Endothelial cell of umbilical vein (primary cell): Measurements from ENCODE around the gene CDH23.

Experiments
- EZH2 ChIP-seq: IDR thresholded peaks from 2 replicates; pipeline ENCODE4 v1.6.1; 2012; ENCODE audit warnings: borderline replicate concordance, low read depth, mild to moderate bottlenecking, moderate library complexity, low read length, inconsistent platforms; ENCODE audit not compliant: severe bottlenecking
- JUN ChIP-seq: IDR thresholded peaks from 2 replicates; pipeline ENCODE4 v1.6.1; 2011; ENCODE audit warnings: borderline replicate concordance, low read depth; ENCODE audit not compliant: insufficient read length, insufficient read depth
- MYC ChIP-seq: IDR thresholded peaks from one replicate; pipeline ENCODE4 v1.6.1; 2011; ENCODE audit warnings: mild to moderate bottlenecking, low read depth, low read length
- POLR2A ChIP-seq: IDR thresholded peaks from 2 replicates; pipeline ENCODE4 v1.6.1; 2012; ENCODE audit warnings: low read depth, mild to moderate bottlenecking, control low read depth, low read length
- TF ChIP-seq, protein P1 (sequence below), 2 donors: IDR thresholded peaks; 1 replicate in 1 of 2; 2 replicates in 1 of 2; pipeline ENCODE4 v1.5.1; 2011; ENCODE audit warnings: low read length in 2 of 2, mild to moderate bottlenecking in 2 of 2, moderate library complexity in 2 of 2, control low read depth in 1 of 2, inconsistent platforms in 1 of 2, low read depth in 1 of 2; ENCODE audit not compliant: insufficient read depth in 1 of 2; ENCODE audit errors: extremely low read depth in 1 of 2
- TF ChIP-seq, protein P2 (sequence below): IDR thresholded peaks from 2 replicates; pipeline ENCODE4 v1.6.1; 2011; ENCODE audit not compliant: insufficient read depth, insufficient read length

DNA sequence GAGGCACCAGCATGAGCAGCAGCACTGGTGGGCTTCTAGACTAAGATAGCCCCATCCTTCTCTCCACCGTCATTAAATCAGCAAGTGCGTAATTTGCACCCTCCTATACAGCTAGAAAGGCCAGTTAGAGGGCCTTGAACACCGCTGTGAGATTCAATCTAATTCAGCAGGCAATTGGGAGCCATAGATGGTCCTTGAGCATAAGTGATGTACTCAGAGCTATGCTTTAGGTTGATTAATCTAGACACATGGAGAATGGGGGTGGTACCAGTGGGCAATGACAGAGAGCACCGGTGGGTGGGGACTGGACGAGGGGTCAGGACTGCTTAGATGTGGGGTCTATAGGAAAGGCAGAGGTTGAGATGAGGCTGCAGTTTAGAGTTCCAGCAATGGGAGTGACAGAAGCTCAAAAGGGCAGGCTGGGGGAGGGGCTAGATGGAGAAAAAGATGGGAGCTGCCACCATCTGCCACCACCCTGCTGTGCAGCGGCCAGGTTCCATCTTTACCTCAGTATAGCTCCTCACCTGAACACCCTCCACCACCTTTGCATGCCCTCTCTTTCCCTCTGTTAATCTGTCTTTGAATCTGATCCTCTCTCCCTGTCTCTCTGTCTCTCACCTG lies 235.6 kb downstream of the CDH23 start:
- TF ChIP-seq, protein P1, sequence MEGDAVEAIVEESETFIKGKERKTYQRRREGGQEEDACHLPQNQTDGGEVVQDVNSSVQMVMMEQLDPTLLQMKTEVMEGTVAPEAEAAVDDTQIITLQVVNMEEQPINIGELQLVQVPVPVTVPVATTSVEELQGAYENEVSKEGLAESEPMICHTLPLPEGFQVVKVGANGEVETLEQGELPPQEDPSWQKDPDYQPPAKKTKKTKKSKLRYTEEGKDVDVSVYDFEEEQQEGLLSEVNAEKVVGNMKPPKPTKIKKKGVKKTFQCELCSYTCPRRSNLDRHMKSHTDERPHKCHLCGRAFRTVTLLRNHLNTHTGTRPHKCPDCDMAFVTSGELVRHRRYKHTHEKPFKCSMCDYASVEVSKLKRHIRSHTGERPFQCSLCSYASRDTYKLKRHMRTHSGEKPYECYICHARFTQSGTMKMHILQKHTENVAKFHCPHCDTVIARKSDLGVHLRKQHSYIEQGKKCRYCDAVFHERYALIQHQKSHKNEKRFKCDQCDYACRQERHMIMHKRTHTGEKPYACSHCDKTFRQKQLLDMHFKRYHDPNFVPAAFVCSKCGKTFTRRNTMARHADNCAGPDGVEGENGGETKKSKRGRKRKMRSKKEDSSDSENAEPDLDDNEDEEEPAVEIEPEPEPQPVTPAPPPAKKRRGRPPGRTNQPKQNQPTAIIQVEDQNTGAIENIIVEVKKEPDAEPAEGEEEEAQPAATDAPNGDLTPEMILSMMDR (IDR thresholded peaks at IDR 0.05; ENCODE audit: extremely low read depth in 1 of 2, insufficient read depth in 1 of 2, low read depth in 1 of 2, low read length in 2 of 2) = no peak
- TF ChIP-seq, protein P2, sequence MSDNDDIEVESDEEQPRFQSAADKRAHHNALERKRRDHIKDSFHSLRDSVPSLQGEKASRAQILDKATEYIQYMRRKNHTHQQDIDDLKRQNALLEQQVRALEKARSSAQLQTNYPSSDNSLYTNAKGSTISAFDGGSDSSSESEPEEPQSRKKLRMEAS = no peak
- TF ChIP-seq POLR2A (no peak), EZH2 (no peak), MYC (no peak), JUN (no peak)
